SK-N-SH (cell line): ENCODE results near the gene AGBL3. TPM values are rescaled to one million over a fixed set of nuclear protein-coding genes. Genes with fewer than 3 reads are reported as not detected.

Experiments used
- CTCF ChIA-PET: fragments of 300-600, 350-600 bp; formaldehyde crosslinking; extraction: SDS; loops from one replicate; lab custom pipeline; 2021; lab: Yijun Ruan, JAX
- POLR2A ChIA-PET: fragments of 350-600 bp; sonication (Branson Sonifier 250); formaldehyde crosslinking; extraction: SDS; loops from one replicate; lab custom pipeline; 2020; ENCODE audit warnings: antibody characterized with exemption, inconsistent platforms; lab: Yijun Ruan, JAX
- DNase-seq: peaks from one replicate; pipeline ENCODE4 v3.0.0; 2012
- H2AFZ ChIP-seq: fragments of 200-600 bp; sonication (generic); 2 replicates; pipeline ENCODE4 v1.8.1; 2016; ENCODE audit warnings: antibody characterized with exemption, mild to moderate bottlenecking, low read depth
- H3F3A ChIP-seq: fragments of 200-600 bp; sonication (generic); replicated peaks from 2 replicates; pipeline ENCODE3; 2016; ENCODE audit warnings: antibody characterized with exemption, mild to moderate bottlenecking; ENCODE audit not compliant: insufficient read depth
- H3K27ac ChIP-seq, 2 experiments: fragments of 200-500 bp in 1 of 2; fragments of 200-600 bp in 1 of 2; sonication (Bioruptor generic) in 1 of 2; sonication (generic), shearing (Covaris generic) in 1 of 2; 2 replicates each; pipeline versions ENCODE4 v1.5.1 to v1.6.1; 2014 to 2016; ENCODE audit warnings: low read depth in 2 of 2, inconsistent platforms in 1 of 2, low read length in 1 of 2, mild to moderate bottlenecking in 1 of 2, mixed read lengths in 1 of 2
- H3K27me3 ChIP-seq: fragments of 200-600 bp; sonication (generic), shearing (Covaris generic); 2 replicates; pipeline ENCODE4 v1.6.1; 2016; ENCODE audit warnings: mixed run types; ENCODE audit not compliant: insufficient read depth
- H3K36me3 ChIP-seq, 2 experiments: fragments of 200-500 bp in 1 of 2; fragments of 200-600 bp in 1 of 2; sonication (Bioruptor generic) in 1 of 2; sonication (generic) in 1 of 2; replicated peaks in 1 of 2; 2 replicates each; pipeline versions ENCODE3 to v1.5.1; 2014 to 2016; ENCODE audit warnings: low read length in 1 of 2, mild to moderate bottlenecking in 1 of 2; ENCODE audit not compliant: insufficient read depth in 2 of 2, control insufficient read depth in 1 of 2
- H3K4me1 ChIP-seq, 2 experiments: fragments of 200-500 bp in 1 of 2; fragments of 200-600 bp in 1 of 2; sonication (Bioruptor generic) in 1 of 2; sonication (generic), shearing (Covaris generic) in 1 of 2; 2 replicates each; pipeline versions ENCODE4 v1.5.1 to v1.6.1; 2014 to 2016; ENCODE audit warnings: low read depth in 1 of 2, low read length in 1 of 2, mixed run types in 1 of 2; ENCODE audit not compliant: insufficient read depth in 2 of 2, control insufficient read depth in 1 of 2
- H3K4me2 ChIP-seq: fragments of 200-600 bp; sonication (generic), shearing (Covaris generic); 2 replicates; pipeline ENCODE4 v1.6.1; 2017; ENCODE audit warnings: mixed run types
- H3K4me3 ChIP-seq, 2 experiments: fragments of 200-500 bp in 1 of 2; fragments of 200-600 bp in 1 of 2; sonication (Bioruptor generic) in 1 of 2; sonication (generic), shearing (Covaris generic) in 1 of 2; 2 replicates each; pipeline versions ENCODE4 v1.5.1 to v1.8.1; 2014 to 2016; ENCODE audit warnings: low read depth in 2 of 2, inconsistent platforms in 1 of 2, low read length in 1 of 2, mild to moderate bottlenecking in 1 of 2, mixed read lengths in 1 of 2, moderate library complexity in 1 of 2
- H3K79me2 ChIP-seq: fragments of 200-600 bp; sonication (generic); 2 replicates; pipeline ENCODE4 v1.8.1; 2017; ENCODE audit warnings: mild to moderate bottlenecking; ENCODE audit not compliant: insufficient read depth
- H3K9ac ChIP-seq: fragments of 200-600 bp; sonication (generic); 2 replicates; pipeline ENCODE4 v1.6.1; 2017; ENCODE audit warnings: mixed run types
- H3K9me2 ChIP-seq: fragments of 200-600 bp; sonication (generic); 2 replicates; pipeline ENCODE4 v1.6.1; 2017; ENCODE audit warnings: mixed run types
- H3K9me3 ChIP-seq: fragments of 200-600 bp; sonication (generic); 2 replicates; pipeline ENCODE4 v1.6.1; 2017; ENCODE audit warnings: mixed run types, mild to moderate bottlenecking, moderate library complexity
- H4K20me1 ChIP-seq: fragments of 200-600 bp; sonication (generic); 2 replicates; pipeline ENCODE4 v1.6.1; 2017; ENCODE audit warnings: mild to moderate bottlenecking, mixed run types; ENCODE audit not compliant: insufficient read depth
- CHD2 ChIP-seq: fragments of 150-350 bp; IDR thresholded peaks from 2 replicates; pipeline ENCODE4 v1.6.1; 2018; ENCODE audit warnings: low read length; ENCODE audit not compliant: partially characterized antibody
- CTCF ChIP-seq: fragments of 200-600 bp; sonication (generic); IDR thresholded peaks from 2 replicates; pipeline ENCODE4 v1.6.1; 2017; ENCODE audit warnings: antibody characterized with exemption, mild to moderate bottlenecking, moderate library complexity
- EP300 ChIP-seq, 2 experiments: IDR thresholded peaks; 2 replicates each; pipeline versions ENCODE4 v1.4.0 to v1.6.1; 2012; ENCODE audit warnings: borderline replicate concordance in 1 of 2, low read depth in 1 of 2, low read length in 1 of 2
- EZH2phosphoT487 ChIP-seq: fragments of 200-600 bp; sonication (generic); IDR thresholded peaks from 2 replicates; pipeline ENCODE4 v1.6.1; 2017; ENCODE audit warnings: low read depth, mixed run types, mild to moderate bottlenecking, antibody characterized with exemption, moderate library complexity, borderline replicate concordance
- FOSL2 ChIP-seq: IDR thresholded peaks from 2 replicates; pipeline ENCODE4 v1.4.0; 2012; ENCODE audit warnings: low read depth, mild to moderate bottlenecking, moderate library complexity, borderline replicate concordance
- FOXM1 ChIP-seq: IDR thresholded peaks from 2 replicates; pipeline ENCODE4 v1.4.0; 2012; ENCODE audit warnings: low read depth, mild to moderate bottlenecking
- GABPA ChIP-seq: IDR thresholded peaks from 2 replicates; pipeline ENCODE4 v1.4.0; 2012; ENCODE audit warnings: low read depth, mild to moderate bottlenecking
- GATA2 ChIP-seq: sonication (generic); formaldehyde crosslinking; IDR thresholded peaks from 2 replicates; pipeline ENCODE4 v1.5.0; 2020; ENCODE audit warnings: mild to moderate bottlenecking, missing genetic modification reagents
- IRF3 ChIP-seq: fragments of 150-350 bp; IDR thresholded peaks from 2 replicates; pipeline ENCODE4 v1.6.1; 2016; ENCODE audit warnings: mild to moderate bottlenecking, low read depth, low read length
- JUND ChIP-seq: IDR thresholded peaks from 2 replicates; pipeline ENCODE4 v1.4.0; 2012
- MEF2A ChIP-seq: IDR thresholded peaks from 2 replicates; pipeline ENCODE4 v1.4.0; 2012; ENCODE audit warnings: low read depth, borderline replicate concordance
- MXI1 ChIP-seq: IDR thresholded peaks from 2 replicates; pipeline ENCODE4 v1.6.1; 2012; ENCODE audit warnings: mild to moderate bottlenecking, low read depth, low read length, improper control_type of control experiment
- NFIC ChIP-seq: IDR thresholded peaks from 2 replicates; pipeline ENCODE4 v1.4.0; 2012; ENCODE audit warnings: borderline replicate concordance
- NRF1 ChIP-seq: IDR thresholded peaks from 2 replicates; pipeline ENCODE4 v1.6.1; 2012; ENCODE audit warnings: low read depth, mild to moderate bottlenecking, low read length
- POLR2AphosphoS5 ChIP-seq: IDR thresholded peaks from 2 replicates; pipeline ENCODE4 v1.6.1; 2012; ENCODE audit warnings: low read depth, low read length
- RFX5 ChIP-seq: IDR thresholded peaks from 2 replicates; pipeline ENCODE4 v1.6.1; 2012; ENCODE audit warnings: mild to moderate bottlenecking, improper control_type of control experiment, low read length
- SMC3 ChIP-seq: IDR thresholded peaks from 2 replicates; pipeline ENCODE4 v1.6.1; 2012; ENCODE audit warnings: low read depth, low read length, improper control_type of control experiment
- TAF1 ChIP-seq: IDR thresholded peaks from 2 replicates; pipeline ENCODE4 v1.6.1; 2012; ENCODE audit warnings: low read depth, mild to moderate bottlenecking, low read length, moderate library complexity, borderline replicate concordance
- TEAD4 ChIP-seq: IDR thresholded peaks from 2 replicates; pipeline ENCODE4 v1.4.0; 2012; ENCODE audit warnings: mild to moderate bottlenecking, borderline replicate concordance; ENCODE audit not compliant: insufficient read depth
- USF2 ChIP-seq: fragments of 150-350 bp; IDR thresholded peaks from 2 replicates; pipeline ENCODE4 v1.6.1; 2017; ENCODE audit warnings: antibody characterized with exemption, low read length, low read depth, borderline replicate concordance
- YY1 ChIP-seq: IDR thresholded peaks from 2 replicates; pipeline ENCODE4 v1.4.0; 2012; ENCODE audit warnings: low read depth, mild to moderate bottlenecking
- WGBS: methylation state at CpG from one replicate; pipeline ENCODE4 v1.1.6; 2017; ENCODE audit warnings: low lambda C conversion rate; 5-methylcytosine and 5-hydroxymethylcytosine counted together
- polyA plus RNA-seq, 3 experiments: library from polyadenylated mRNA; depleted of rRNA; stranded (reverse); fragments of >200 nt; gene quantifications; 2 replicates each; pipeline ENCODE4 v1.2.3, GENCODE V29; 2012
- TF ChIP-seq, protein P1 (sequence below): IDR thresholded peaks from 2 replicates; pipeline ENCODE4 v1.4.0; 2012; ENCODE audit warnings: low read depth, borderline replicate concordance
- TF ChIP-seq, protein P2 (sequence below): IDR thresholded peaks from 2 replicates; pipeline ENCODE4; 2012

Gene AGBL3
- polyA plus RNA-seq, 1 of the 3 experiments (the other 2 are of a cell fraction), result 0.35 TPM

DNA sequence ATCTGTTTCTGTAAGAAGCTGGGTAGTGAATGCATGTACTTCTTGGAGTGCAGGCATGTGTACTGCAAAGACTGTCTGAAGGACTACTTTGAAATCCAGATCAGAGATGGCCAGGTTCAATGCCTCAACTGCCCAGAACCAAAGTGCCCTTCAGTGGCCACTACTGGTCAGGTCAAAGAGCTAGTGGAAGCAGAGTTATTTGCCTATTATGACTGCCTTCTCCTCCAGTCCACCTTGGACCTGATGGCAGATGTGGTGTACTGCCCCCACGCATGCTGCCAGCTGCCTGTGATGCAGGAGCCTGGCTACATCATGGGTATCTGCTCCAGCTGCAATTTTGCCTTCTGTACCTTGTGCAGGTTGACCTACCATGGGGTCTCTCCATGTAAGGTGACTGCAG, 142.6 kb downstream of the AGBL3 start:
- Histone ChIP-seq H2AFZ (no peak overlapping the region), H4K20me1 (no peaks in the 10 kb centered on the region), H3K4me3 (no peak overlapping the region), H3K36me3 (no peaks in the 10 kb centered on the region), H3K9me2 (no peaks in the 10 kb centered on the region), H3F3A (no peaks in the 10 kb centered on the region), H3K4me2 (no peak overlapping the region), H3K9ac (no peak overlapping the region), H3K4me1 (no peaks in the 10 kb centered on the region), H3K27me3 (peaks cover 6% of the 10 kb centered on the region; the same call in 1 of the 2 replicates), H3K9me3 (no peaks in the 10 kb centered on the region), H3K27ac (no peak overlapping the region), H3K79me2 (no peaks in the 10 kb centered on the region)
- POLR2A ChIA-PET, result no interaction called here
- CTCF ChIA-PET, result no interaction called here
- no peak for TF ChIP-seq EP300 (IDR thresholded peaks at IDR 0.05; ENCODE audit: borderline replicate concordance in 1 of 2, low read depth in 1 of 2, low read length in 1 of 2)
- no peak for TF ChIP-seq IRF3
- TF ChIP-seq EZH2phosphoT487, result no peak
- no peak for TF ChIP-seq NFIC
- no peak for TF ChIP-seq JUND
- no peak for TF ChIP-seq GATA2 (CRISPR knock-in tag)
- TF ChIP-seq FOXM1, result no peak
- TF ChIP-seq CHD2, result no peak
- no peak for TF ChIP-seq MEF2A
- 22% methylated on average over 1 of the region's 1 CpG for WGBS
- DNase-seq, result no peak

DNA sequence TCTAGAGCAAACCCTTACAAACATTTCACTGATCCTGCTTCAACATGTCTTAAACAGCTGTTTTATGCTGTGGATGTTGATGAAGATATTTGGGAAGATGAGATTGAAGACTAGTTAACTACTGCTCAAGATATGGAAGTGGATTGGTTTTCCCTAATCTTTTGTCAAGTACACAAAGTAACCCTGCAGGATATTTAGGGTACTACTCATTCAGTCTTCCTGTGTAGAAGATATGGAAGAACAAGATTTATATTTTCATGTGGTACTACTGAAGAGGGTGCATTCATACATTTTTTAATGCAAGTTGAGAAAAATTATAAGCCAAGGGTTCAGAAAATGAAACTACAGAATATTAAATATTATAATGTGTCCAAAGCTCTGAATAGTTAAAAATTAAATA, 143.3 kb downstream of the AGBL3 start:
- H3K79me2 ChIP-seq, result no peaks in the 10 kb centered on the region
- H3K4me2 ChIP-seq, result no peak overlapping the region
- DNase-seq, result no peak
- H3F3A ChIP-seq, result no peaks in the 10 kb centered on the region
- H3K4me3 ChIP-seq, result no peak overlapping the region
- no peaks in the 10 kb centered on the region for H3K4me1 ChIP-seq
- H3K9ac ChIP-seq, result no peak overlapping the region
- no peaks in the 10 kb centered on the region for H4K20me1 ChIP-seq
- H3K36me3 ChIP-seq, result no peaks in the 10 kb centered on the region
- H3K9me2 ChIP-seq, result no peaks in the 10 kb centered on the region
- H2AFZ ChIP-seq, result no peak overlapping the region
- POLR2A ChIA-PET, result no interaction called here
- H3K27me3 ChIP-seq, result peaks cover 6% of the 10 kb centered on the region; the same call in 1 of the 2 replicates
- no peaks in the 10 kb centered on the region for H3K9me3 ChIP-seq
- H3K27ac ChIP-seq, result no peak overlapping the region
- CTCF ChIA-PET, result no interaction called here
- TF ChIP-seq EZH2phosphoT487 (no peak), MXI1 (no peak), IRF3 (no peak), POLR2AphosphoS5 (no peak), NRF1 (no peak), RFX5 (no peak), TEAD4 (no peak), CTCF (no peak), GABPA (no peak), YY1 (no peak), FOSL2 (no peak), SMC3 (no peak), USF2 (no peak), TAF1 (no peak)
- TF ChIP-seq, protein P1, sequence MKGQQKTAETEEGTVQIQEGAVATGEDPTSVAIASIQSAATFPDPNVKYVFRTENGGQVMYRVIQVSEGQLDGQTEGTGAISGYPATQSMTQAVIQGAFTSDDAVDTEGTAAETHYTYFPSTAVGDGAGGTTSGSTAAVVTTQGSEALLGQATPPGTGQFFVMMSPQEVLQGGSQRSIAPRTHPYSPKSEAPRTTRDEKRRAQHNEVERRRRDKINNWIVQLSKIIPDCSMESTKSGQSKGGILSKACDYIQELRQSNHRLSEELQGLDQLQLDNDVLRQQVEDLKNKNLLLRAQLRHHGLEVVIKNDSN, result no peak
- TF ChIP-seq, protein P2, sequence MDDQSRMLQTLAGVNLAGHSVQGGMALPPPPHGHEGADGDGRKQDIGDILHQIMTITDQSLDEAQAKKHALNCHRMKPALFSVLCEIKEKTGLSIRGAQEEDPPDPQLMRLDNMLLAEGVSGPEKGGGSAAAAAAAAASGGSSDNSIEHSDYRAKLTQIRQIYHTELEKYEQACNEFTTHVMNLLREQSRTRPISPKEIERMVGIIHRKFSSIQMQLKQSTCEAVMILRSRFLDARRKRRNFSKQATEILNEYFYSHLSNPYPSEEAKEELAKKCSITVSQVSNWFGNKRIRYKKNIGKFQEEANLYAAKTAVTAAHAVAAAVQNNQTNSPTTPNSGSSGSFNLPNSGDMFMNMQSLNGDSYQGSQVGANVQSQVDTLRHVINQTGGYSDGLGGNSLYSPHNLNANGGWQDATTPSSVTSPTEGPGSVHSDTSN, result no peak
